GM12892 (cell line): ENCODE results near the gene ANKRD39.
"Not testable (repeated sequence)": the region's sequence is repeated elsewhere in the genome, so short reads cannot be mapped to it uniquely, and the experiment has no call there.

Experiments used
- DNase-seq: peaks from one replicate; pipeline ENCODE4 v3.0.0; 2011; ENCODE audit not compliant: insufficient read length
- FAIRE-seq: peaks from 2 replicates; lab custom pipeline; 2011; peaks lifted over from hg19 to GRCh38; lab: Jason Lieb, UNC
- POLR2A ChIP-seq: IDR thresholded peaks from 2 replicates; pipeline ENCODE4 v1.6.1; 2011; ENCODE audit warnings: low read depth, low read length, control low read depth
- POLR2AphosphoS5 ChIP-seq: IDR thresholded peaks from 2 replicates; pipeline ENCODE4 v1.6.1; 2011; ENCODE audit warnings: low read depth, low read length, control low read depth
- TAF1 ChIP-seq: IDR thresholded peaks from 2 replicates; pipeline ENCODE4 v1.6.1; 2011; ENCODE audit warnings: low read depth, mild to moderate bottlenecking, control low read depth, low read length, borderline replicate concordance

The ANKRD39 gene

DNA sequence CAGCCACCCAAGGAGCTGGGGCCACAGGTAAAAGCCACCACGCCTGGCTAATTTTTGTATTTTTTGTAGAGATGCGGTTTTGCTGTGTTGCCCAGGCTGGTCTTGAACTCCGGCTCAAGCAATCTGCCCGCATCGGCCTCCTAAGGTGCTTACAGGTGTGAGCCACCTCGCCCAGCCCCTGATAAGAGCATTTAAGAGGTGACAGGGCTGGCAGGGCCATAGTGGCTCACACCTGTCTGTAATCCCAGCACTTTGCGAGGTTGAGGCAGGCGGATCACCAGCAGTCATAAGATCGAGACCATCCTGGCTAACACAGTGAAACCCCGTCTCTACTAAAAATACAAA lies 50.7 kb downstream of the ANKRD39 start:
- DNase-seq (no peak), FAIRE-seq (no peak)
- TF ChIP-seq POLR2AphosphoS5: no peak
- TF ChIP-seq POLR2A: no peak
- no peak for TF ChIP-seq TAF1

DNA sequence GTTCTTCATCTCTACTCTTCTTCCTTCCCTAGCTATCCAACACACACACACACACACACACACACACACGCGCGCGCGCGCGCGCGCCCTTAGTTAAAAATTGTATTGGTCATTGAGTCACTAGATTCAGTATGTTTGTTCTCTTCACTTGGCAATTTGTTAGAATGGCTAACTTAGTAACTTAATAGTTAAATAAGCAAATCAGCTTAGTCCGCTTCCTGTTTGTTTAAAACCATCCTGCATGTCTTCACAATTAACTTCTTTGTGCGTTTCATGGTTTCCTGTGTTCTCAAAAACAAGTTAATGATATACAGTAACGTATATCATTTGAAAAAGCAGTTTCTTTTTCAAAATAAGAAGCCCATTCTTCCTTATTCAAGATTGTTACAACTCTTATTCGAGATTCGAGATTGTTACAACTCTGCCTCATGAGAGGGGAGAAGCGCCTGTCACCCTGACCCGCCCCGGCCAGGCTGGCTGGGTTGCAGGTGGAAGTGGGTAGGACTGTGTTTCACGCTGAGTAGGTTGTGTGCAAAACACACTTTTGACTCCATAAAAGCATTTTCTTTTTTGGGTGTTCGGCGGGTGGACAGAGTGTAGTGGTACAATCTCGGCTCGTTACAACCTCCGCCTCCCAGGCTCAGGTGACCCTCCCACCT lies 51.2 kb downstream of the ANKRD39 start:
- no peak for TF ChIP-seq TAF1
- TF ChIP-seq POLR2A: no peak
- no peak for TF ChIP-seq POLR2AphosphoS5
- no peak for DNase-seq
- no peak for FAIRE-seq

DNA sequence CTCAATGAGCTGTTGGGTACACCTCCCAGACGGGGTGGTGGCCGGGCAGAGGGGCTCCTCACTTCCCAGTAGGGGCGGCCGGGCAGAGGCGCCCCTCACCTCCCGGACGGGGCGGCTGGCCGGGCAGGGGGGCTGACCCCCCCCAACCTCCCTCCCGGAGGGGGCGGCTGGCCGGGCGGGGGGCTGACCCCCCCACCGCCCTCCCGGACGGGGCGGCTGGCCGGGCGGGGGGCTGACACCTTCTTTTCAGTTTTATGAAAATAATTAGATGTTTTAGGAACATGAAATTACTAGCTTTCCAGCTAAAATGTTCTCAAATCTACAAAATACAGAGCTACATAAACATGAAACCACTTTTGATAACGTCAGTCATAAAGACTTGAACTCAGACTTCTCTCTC lies 51.9 kb downstream of the ANKRD39 start:
- not testable (repeated sequence) for FAIRE-seq, DNase-seq

DNA sequence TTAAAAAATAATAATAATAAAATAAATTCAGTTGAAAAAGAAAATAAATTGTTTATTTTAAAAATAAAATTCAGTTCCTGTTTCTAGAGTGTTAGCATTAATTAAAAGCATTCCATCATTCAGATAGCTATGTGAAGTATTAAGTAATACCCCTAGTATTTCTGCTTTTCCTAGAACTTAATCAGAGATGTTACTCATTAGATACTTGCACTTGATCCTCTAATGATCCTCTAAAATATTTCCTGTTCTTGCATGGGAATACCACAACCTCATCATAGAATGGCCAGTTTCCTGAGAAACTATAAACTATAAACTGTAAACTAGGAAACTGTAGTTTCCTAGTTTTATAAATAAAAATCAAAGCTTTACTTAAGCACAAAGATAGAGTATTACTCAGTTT lies 52.8 kb downstream of the ANKRD39 start:
- no peak for DNase-seq
- TF ChIP-seq TAF1: no peak
- no peak for TF ChIP-seq POLR2AphosphoS5
- no peak for TF ChIP-seq POLR2A
- FAIRE-seq: no peak

DNA sequence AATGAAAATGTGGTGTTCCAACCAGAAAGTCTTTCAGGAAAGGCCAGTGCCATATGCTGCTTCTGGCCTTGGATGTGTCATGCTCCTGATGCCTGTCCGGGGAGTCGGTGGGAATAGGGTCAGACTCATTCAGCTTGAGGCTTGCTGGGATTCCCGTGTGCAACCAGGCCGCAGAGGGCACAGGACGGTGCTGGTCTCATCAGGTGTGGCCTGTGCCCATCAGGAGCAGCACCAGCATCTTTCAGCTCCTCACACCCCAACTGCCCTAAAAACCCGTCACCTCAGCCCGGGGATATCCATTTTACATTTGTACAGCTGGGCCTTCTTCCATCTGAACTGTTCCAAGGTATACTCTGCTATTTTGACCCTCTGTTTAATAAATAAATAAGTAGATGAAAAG lies 55.1 kb downstream of the ANKRD39 start:
- TF ChIP-seq POLR2A: no peak
- no peak for TF ChIP-seq TAF1
- TF ChIP-seq POLR2AphosphoS5: no peak
- FAIRE-seq (no peak), DNase-seq (no peak)

DNA sequence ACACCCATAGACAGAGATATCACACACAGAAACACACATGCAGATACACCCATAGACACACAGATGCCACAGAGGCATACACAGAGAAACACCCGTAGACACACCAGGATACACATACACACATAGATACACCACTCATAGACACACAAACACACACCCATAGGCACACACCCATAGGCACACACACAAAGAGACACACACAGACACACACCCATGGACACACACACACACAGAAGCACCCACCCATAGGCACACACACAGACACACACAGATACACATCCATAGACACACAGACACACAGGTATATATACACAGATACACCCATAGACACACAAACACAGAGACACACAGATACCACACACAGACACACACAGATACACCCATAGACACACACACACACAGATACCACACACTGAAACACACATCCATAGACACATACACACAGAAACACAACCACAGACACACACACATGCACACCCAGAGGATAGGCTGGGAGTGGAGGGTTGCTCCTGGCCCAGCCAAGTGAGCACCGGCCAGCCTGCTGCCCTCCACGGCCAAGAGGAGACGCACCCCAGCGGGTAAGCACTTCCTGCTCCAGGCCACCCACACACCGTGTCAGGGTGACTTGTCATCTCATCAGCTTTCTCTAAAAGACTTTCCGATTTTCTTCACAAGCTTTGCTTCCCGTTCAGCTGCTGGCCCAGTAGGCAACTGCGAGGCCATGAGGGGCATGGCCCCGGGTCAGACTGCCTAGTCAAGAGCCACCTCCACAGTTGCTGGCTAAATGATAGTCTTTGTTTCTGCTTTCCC lies 55.8 kb downstream of the ANKRD39 start:
- TF ChIP-seq TAF1 (no peak), POLR2A (peak; percentile 43; the same call in 1 of the 2 replicates)
- FAIRE-seq: peak; percentile 94

DNA sequence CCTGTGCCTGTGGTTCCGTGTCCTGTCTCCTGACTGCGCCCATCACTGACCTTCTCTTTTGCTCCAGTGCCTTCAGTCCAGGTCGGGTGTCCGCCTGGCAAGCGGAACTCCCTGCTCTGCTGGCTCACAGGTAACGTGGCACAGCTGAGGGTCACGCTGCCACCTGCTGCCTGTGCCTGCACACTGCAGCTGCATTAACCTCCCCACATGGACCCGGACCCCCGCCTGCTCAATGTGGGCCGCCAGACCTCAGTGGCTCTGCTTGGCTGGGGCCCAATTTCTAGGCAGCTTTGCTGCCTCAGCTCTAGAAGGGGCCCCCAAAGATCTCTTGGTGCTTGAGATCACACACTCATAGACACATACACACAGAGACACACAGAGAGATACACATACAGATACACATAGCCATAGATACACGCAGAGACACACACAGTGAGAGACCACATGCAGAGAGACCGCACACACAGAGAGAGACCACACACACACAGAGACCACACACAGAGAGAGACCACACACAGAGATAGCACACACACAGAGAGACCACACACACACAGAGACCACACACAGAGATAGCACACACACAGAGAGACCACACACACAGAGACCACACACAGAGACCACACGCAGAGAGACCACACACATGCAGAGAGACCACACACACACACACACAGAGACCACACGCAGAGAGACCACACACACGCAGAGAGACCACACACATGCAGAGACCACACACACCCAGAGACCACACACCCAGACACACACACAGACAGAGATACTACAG lies 56.6 kb downstream of the ANKRD39 start:
- peak; percentile 97 for FAIRE-seq
- TF ChIP-seq POLR2AphosphoS5 (no peak), TAF1 (no peak), POLR2A (no peak)
- DNase-seq: peak; percentile 85

More for the DNA sequence above, 55.8 kb downstream of the ANKRD39 start:
- no peak for DNase-seq

DNA sequence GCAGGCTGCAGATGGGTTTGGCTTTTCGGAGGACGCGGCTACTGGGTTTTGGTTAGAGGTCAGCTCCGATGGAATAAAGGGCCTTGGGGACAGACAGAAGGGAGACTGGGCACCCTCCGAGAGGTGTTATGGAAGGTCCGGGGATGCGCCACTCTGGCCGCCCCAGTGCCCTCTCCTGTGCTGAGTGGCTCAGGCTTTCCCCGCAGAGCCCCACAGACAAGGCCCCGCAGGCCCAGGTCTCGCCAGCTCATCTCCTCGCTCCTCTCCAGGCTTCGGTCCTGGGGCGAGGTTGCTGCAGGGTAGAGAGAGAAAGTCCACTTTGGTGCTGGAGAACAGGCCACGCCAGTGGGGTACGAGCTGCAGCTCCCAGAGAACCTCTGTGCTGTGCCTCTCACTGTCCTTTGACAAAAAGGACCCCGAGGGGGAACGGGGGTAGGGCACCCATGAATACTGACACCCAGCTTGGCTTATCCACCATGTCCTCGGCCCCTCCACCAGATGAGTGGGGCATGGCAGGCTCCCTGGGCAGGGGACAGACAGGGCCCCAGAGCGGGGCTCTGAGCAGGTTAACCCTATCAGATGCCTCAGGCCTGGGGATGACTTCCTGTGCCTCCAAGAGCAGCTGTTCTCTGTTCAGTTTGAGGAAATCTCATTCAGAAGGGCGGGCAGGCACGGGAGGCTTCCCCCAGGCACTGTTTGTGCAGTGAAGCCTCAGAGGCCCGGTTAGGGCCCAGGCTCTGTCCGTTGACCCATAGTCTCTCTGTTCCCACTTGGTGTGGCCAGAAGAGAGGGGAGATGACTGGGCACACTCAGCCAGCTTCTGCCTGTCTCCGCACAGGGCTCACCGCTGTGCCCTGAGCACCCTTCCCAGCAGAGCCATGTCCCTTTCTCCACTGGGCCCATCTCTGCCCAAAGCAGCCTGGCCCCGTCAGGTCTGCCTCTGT lies 57.5 kb downstream of the ANKRD39 start:
- no peak for TF ChIP-seq POLR2A
- no peak for TF ChIP-seq TAF1
- TF ChIP-seq POLR2AphosphoS5: no peak
- FAIRE-seq: no peak
- no peak for DNase-seq

DNA sequence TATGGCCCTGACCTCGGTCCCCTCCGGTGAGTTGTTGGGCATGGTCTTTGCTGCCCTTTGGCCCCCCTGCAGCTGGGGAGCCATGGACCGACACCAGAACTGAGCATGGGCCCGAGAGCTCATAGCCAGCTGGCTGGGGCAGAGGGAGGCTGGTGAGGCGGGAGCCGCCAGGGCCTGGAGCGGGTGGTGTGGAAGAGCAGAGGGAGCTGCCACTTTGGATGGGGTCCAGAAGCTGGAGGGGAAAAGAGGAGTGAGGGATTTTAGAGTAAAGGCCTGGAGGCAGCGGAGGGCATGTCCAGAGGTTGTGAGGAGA lies 58.2 kb downstream of the ANKRD39 start:
- DNase-seq (no peak), FAIRE-seq (no peak)
- no peak for TF ChIP-seq POLR2AphosphoS5
- no peak for TF ChIP-seq POLR2A
- no peak for TF ChIP-seq TAF1

DNA sequence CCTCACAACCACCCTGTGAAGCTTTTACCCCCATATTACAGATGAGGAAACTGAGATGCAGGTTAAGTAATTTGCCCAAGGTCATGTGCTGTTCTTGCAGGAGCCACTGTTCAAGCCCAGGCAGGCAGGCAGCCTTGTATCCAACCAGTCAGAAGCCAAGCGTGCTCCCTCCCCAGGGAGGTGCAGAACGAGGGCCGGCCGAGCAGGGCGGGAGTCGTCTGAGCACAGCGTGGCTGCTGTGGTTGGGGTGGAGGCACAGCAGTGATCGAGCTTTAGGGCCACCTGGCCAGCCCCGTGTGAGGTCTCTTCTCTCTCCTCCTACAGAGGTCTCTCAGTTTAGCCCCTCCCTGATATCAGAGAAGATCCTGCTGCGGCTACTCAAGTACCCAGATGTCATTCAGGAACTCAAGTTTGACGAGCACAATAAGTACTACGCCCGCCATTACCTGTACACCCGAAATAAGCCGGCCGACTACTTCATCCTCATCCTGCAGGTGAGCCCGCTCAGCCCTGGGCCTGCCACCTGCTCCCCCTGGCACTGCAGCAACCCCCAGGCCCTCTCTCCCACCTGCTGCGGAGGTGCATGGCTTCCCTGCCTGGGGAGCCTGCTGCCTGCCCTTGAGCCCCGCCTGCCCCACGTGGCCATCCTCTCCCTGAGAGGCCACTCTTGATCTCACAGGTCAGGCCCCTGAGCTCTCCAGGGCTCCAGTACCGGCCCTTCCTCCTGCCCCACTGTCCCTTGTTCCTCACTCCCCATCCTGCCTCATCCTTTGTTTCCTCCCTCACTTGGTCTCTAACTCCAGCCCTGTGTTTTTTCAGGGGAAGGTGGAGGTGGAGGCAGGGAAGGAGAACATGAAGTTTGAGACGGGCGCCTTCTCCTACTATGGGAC lies 58.8 kb downstream of the ANKRD39 start:
- DNase-seq: no peak
- FAIRE-seq: no peak
- TF ChIP-seq POLR2AphosphoS5 (no peak), POLR2A (no peak), TAF1 (no peak)
